ENCODE results near the gene ACD.
A peak's percentile ranks its signal among the peaks of the same experiment; 100 is the strongest.

ACD gene

DNA sequence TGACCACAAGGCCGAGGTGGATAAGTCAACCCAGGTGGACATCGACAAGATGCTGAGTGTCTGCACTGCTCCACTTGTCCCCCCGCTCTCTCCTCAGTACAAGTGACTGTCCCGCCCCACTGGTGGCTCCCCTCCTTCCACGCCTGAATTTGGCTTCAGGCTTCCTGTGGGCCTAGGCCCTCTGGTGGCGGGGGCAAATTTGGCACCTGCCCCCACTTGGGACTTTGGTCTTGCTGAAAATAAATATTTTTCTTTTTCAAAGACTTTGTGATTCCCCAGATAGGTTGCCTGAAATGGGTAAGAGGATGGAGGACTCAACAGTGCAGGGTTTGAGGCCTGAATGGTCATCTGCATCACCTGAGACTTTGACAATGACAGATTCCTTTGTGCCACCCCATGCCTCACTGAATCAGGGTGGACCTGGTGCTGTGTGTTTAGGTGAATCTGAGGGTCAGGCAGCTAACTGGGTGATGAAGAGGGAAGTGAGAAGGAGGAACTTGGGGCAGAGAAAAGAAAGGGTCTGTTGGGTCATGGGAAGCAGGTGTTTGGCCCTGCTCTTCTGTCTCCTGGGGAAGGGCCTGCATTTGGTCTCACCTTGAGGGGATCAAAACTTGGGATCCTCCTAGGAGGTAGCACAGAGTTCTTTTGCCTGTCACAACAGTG lies 8.6 kb upstream of the ACD start:
- Histone ChIP-seq H3K36me3 (ENCODE audit: insufficient read depth, low read length) (peaks cover 10% of the 10 kb centered on the region; the same call in 1 of the 2 replicates), H3K79me2 (ENCODE audit: insufficient read depth, low read length) (peaks cover 10% of the 10 kb centered on the region), H3K27me3 (ENCODE audit: insufficient read depth, low read length, poor library complexity) (no peaks in the 10 kb centered on the region), H3K9me3 (ENCODE audit: insufficient read depth, low read length, severe bottlenecking) (no peaks in the 10 kb centered on the region), H2AFZ (ENCODE audit: low read depth, low read length) (no peak overlapping the region), H4K20me1 (ENCODE audit: insufficient read depth, low read length) (no peaks in the 10 kb centered on the region; the same call in 1 of the 2 replicates), H3K4me1 (ENCODE audit: insufficient read depth, low read length) (peaks cover 34% of the 10 kb centered on the region), H3K27ac (ENCODE audit: low read length) (no peak overlapping the region), H3K4me3 (ENCODE audit: low read depth in 1 of 2, low read length in 2 of 2) (no peak overlapping the region), H3K4me2 (ENCODE audit: insufficient read depth, low read length) (no peak overlapping the region), H3K9ac (ENCODE audit: low read depth, low read length) (no peak overlapping the region)
- TF ChIP-seq EZH2 (IDR thresholded peaks at IDR 0.05; ENCODE audit: borderline replicate concordance, low read depth, low read length, severe bottlenecking) = no peak
- TF ChIP-seq, protein P1, sequence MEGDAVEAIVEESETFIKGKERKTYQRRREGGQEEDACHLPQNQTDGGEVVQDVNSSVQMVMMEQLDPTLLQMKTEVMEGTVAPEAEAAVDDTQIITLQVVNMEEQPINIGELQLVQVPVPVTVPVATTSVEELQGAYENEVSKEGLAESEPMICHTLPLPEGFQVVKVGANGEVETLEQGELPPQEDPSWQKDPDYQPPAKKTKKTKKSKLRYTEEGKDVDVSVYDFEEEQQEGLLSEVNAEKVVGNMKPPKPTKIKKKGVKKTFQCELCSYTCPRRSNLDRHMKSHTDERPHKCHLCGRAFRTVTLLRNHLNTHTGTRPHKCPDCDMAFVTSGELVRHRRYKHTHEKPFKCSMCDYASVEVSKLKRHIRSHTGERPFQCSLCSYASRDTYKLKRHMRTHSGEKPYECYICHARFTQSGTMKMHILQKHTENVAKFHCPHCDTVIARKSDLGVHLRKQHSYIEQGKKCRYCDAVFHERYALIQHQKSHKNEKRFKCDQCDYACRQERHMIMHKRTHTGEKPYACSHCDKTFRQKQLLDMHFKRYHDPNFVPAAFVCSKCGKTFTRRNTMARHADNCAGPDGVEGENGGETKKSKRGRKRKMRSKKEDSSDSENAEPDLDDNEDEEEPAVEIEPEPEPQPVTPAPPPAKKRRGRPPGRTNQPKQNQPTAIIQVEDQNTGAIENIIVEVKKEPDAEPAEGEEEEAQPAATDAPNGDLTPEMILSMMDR (IDR thresholded peaks at IDR 0.05; ENCODE audit: borderline replicate concordance, extremely low read depth, low read length, poor library complexity, severe bottlenecking) = peak; percentile 49
- DNase-seq (no peak), ATAC-seq (ENCODE audit: insufficient read depth, low read depth) (no peak)

- Histone ChIP-seq H3K27me3 (ENCODE audit: insufficient read depth, low read length, poor library complexity) (no peaks in the 10 kb centered on the region), H4K20me1 (ENCODE audit: insufficient read depth, low read length) (peaks cover 2% of the 10 kb centered on the region; the same call in 1 of the 2 replicates), H3K36me3 (ENCODE audit: insufficient read depth, low read length) (peaks cover 16% of the 10 kb centered on the region), H3K9me3 (ENCODE audit: insufficient read depth, low read length, severe bottlenecking) (no peaks in the 10 kb centered on the region), H2AFZ (ENCODE audit: low read depth, low read length) (peak overlapping the region; percentile 98; the same call in 1 of the 2 replicates), H3K4me3 (ENCODE audit: low read depth in 1 of 2, low read length in 2 of 2) (peak overlapping the region in 1 of 2 experiments; percentile 96; a peak in 2 of 4 replicates), H3K27ac (ENCODE audit: low read length) (no peak overlapping the region), H3K9ac (ENCODE audit: low read depth, low read length) (peak overlapping the region; percentile 94), H3K4me2 (ENCODE audit: insufficient read depth, low read length) (peak overlapping the region; percentile 100), H3K4me1 (ENCODE audit: insufficient read depth, low read length) (peaks cover 34% of the 10 kb centered on the region), H3K79me2 (ENCODE audit: insufficient read depth, low read length) (peaks cover 10% of the 10 kb centered on the region)
- DNase-seq (peak; percentile 81), ATAC-seq (ENCODE audit: insufficient read depth, low read depth) (peak; percentile 75)
- TF ChIP-seq EZH2 (IDR thresholded peaks at IDR 0.05; ENCODE audit: borderline replicate concordance, low read depth, low read length, severe bottlenecking) = no peak
- TF ChIP-seq, protein P1 (IDR thresholded peaks at IDR 0.05; ENCODE audit: borderline replicate concordance, extremely low read depth, low read length, poor library complexity, severe bottlenecking) = peak; percentile 57
Measured at GRCh38 chr16:67667817-67668494, 7.9 kb upstream of the ACD start.

DNA sequence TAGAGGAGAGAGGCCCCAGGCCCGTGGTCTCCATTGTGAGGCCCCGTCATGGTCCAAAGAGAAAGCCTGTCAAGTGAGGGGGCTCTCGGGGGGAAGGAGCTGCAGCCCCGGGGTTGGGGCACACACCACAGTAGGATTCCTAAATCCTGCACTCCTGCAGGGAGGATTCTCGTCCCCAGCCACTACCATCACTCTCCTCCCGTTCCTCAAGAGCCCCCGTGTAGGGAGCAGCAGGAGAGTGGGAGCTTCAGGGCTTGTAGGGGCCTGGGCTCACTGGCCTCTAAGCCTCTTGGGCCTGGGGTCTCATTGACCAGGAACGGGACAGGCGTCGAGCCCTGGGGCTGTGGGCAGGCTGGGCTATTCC lies 7.4 kb upstream of the ACD start:
- Histone ChIP-seq H3K79me2 (ENCODE audit: insufficient read depth, low read length) (peaks cover 10% of the 10 kb centered on the region), H3K4me3 (ENCODE audit: low read depth in 1 of 2, low read length in 2 of 2) (peak overlapping the region; percentile 85 to 96; a peak in 3 of 4 replicates), H3K27me3 (ENCODE audit: insufficient read depth, low read length, poor library complexity) (no peaks in the 10 kb centered on the region), H4K20me1 (ENCODE audit: insufficient read depth, low read length) (0 out of 2 replicates have a peak, but pooled peaks cover 2% of the 10 kb centered on the region), H3K4me1 (ENCODE audit: insufficient read depth, low read length) (peaks cover 34% of the 10 kb centered on the region), H3K9ac (ENCODE audit: low read depth, low read length) (peak overlapping the region; percentile 94), H3K9me3 (ENCODE audit: insufficient read depth, low read length, severe bottlenecking) (no peaks in the 10 kb centered on the region), H3K36me3 (ENCODE audit: insufficient read depth, low read length) (peaks cover 21% of the 10 kb centered on the region), H2AFZ (ENCODE audit: low read depth, low read length) (peak overlapping the region; percentile 98), H3K4me2 (ENCODE audit: insufficient read depth, low read length) (peak overlapping the region; percentile 100), H3K27ac (ENCODE audit: low read length) (peak overlapping the region; percentile 84)
- ATAC-seq (ENCODE audit: insufficient read depth, low read depth) (no peak), DNase-seq (no peak)
- TF ChIP-seq, protein P1 (IDR thresholded peaks at IDR 0.05; ENCODE audit: borderline replicate concordance, extremely low read depth, low read length, poor library complexity, severe bottlenecking) = no peak
- no peak for TF ChIP-seq EZH2 (IDR thresholded peaks at IDR 0.05; ENCODE audit: borderline replicate concordance, low read depth, low read length, severe bottlenecking)
